Measurements from ENCODE around the gene TNNI3.
"Not testable (repeated sequence)": the region's sequence is repeated elsewhere in the genome, so short reads cannot be mapped to it uniquely, and the experiment has no call there.

TNNI3 gene

GRCh38 chr19:55158848-55159749 is 1.6 kb upstream of the TNNI3 start:
- Histone ChIP-seq H3K36me3 (ENCODE audit: control insufficient read depth, insufficient read depth, low read length) (no peaks in the 10 kb centered on the region), H3K27ac (ENCODE audit: low read depth, low read length, severe bottlenecking) (peak overlapping the region; percentile 33)
- WGBS, 2 experiments (ENCODE audit: insufficient coverage in 2 of 2) = 66 to 69% methylated on average over 13 to 18 of the region's 18 CpGs

GRCh38 chr19:55158423-55158822 is 891 bp upstream of the TNNI3 start:
- Histone ChIP-seq H3K4me1 (ENCODE audit: control insufficient read depth, insufficient read depth, low read length, poor library complexity, severe bottlenecking) (peaks cover 17% of the 10 kb centered on the region), H3K4me3 (ENCODE audit: extremely low read depth, insufficient read depth, low read length, poor library complexity, severe bottlenecking) (no peak overlapping the region), H3K36me3 (ENCODE audit: control insufficient read depth, insufficient read depth, low read length) (no peaks in the 10 kb centered on the region), H3K9me3 (ENCODE audit: control insufficient read depth, low read length) (no peaks in the 10 kb centered on the region), H3K27ac (ENCODE audit: low read depth, low read length, severe bottlenecking) (peak overlapping the region; percentile 33)
- 89 to 94% methylated on average over 4 of the region's 4 CpGs for WGBS, 2 experiments (ENCODE audit: insufficient coverage in 2 of 2)

More at GRCh38 chr19:55158848-55159749, 1.6 kb upstream of the TNNI3 start:
- Histone ChIP-seq H3K9me3 (ENCODE audit: control insufficient read depth, low read length) (no peaks in the 10 kb centered on the region), H3K4me1 (ENCODE audit: control insufficient read depth, insufficient read depth, low read length, poor library complexity, severe bottlenecking) (peaks cover 17% of the 10 kb centered on the region), H3K4me3 (ENCODE audit: extremely low read depth, insufficient read depth, low read length, poor library complexity, severe bottlenecking) (no peak overlapping the region)

GRCh38 chr19:55156202-55157063 is 1.1 kb downstream of the TNNI3 start:
- Histone ChIP-seq H3K36me3 (ENCODE audit: control insufficient read depth, insufficient read depth, low read length) (no peaks in the 10 kb centered on the region), H3K4me3 (ENCODE audit: extremely low read depth, insufficient read depth, low read length, poor library complexity, severe bottlenecking) (no peak overlapping the region), H3K4me1 (ENCODE audit: control insufficient read depth, insufficient read depth, low read length, poor library complexity, severe bottlenecking) (peaks cover 17% of the 10 kb centered on the region), H3K27ac (ENCODE audit: low read depth, low read length, severe bottlenecking) (no peak overlapping the region), H3K9me3 (ENCODE audit: control insufficient read depth, low read length) (peaks cover 8% of the 10 kb centered on the region)
- WGBS, 2 experiments (ENCODE audit: insufficient coverage in 2 of 2) = 45 to 60% methylated on average over 27 to 41 of the region's 52 CpGs

- 50 to 63% methylated on average over 5 of the region's 5 CpGs for WGBS, 2 experiments (ENCODE audit: insufficient coverage in 2 of 2)
- not testable (repeated sequence) for H3K36me3 ChIP-seq (ENCODE audit: control insufficient read depth, insufficient read depth, low read length); H3K4me3 ChIP-seq (ENCODE audit: extremely low read depth, insufficient read depth, low read length, poor library complexity, severe bottlenecking); H3K27ac ChIP-seq (ENCODE audit: low read depth, low read length, severe bottlenecking)
- Histone ChIP-seq H3K9me3 (ENCODE audit: control insufficient read depth, low read length) (peaks cover 10% of the 10 kb centered on the region), H3K4me1 (ENCODE audit: control insufficient read depth, insufficient read depth, low read length, poor library complexity, severe bottlenecking) (peaks cover 17% of the 10 kb centered on the region)
Measured at GRCh38 chr19:55155784-55156183, 1.7 kb downstream of the TNNI3 start.

- peaks cover 2% of the 10 kb centered on the region for H3K4me1 ChIP-seq (ENCODE audit: control insufficient read depth, insufficient read depth, low read length, poor library complexity, severe bottlenecking)
- H3K9me3 ChIP-seq (ENCODE audit: control insufficient read depth, low read length) = peaks cover 10% of the 10 kb centered on the region
- no peaks in the 10 kb centered on the region for H3K36me3 ChIP-seq (ENCODE audit: control insufficient read depth, insufficient read depth, low read length)
- WGBS, 2 experiments (ENCODE audit: insufficient coverage in 2 of 2) = 92 to 94% methylated on average over 10 to 12 of the region's 12 CpGs
- H3K27ac ChIP-seq (ENCODE audit: low read depth, low read length, severe bottlenecking) = no peak overlapping the region
- no peak overlapping the region for H3K4me3 ChIP-seq (ENCODE audit: extremely low read depth, insufficient read depth, low read length, poor library complexity, severe bottlenecking)
Measured at GRCh38 chr19:55153652-55154264, 3.8 kb downstream of the TNNI3 start.

- H3K4me3 ChIP-seq (ENCODE audit: extremely low read depth, insufficient read depth, low read length, poor library complexity, severe bottlenecking) = no peak overlapping the region
- no peaks in the 10 kb centered on the region for H3K4me1 ChIP-seq (ENCODE audit: control insufficient read depth, insufficient read depth, low read length, poor library complexity, severe bottlenecking)
- peaks cover 10% of the 10 kb centered on the region for H3K9me3 ChIP-seq (ENCODE audit: control insufficient read depth, low read length)
- H3K27ac ChIP-seq (ENCODE audit: low read depth, low read length, severe bottlenecking) = no peak overlapping the region
- no peaks in the 10 kb centered on the region for H3K36me3 ChIP-seq (ENCODE audit: control insufficient read depth, insufficient read depth, low read length)
Measured at GRCh38 chr19:55152017-55152416, 5.5 kb downstream of the TNNI3 start.

- H3K27ac ChIP-seq (ENCODE audit: low read depth, low read length, severe bottlenecking) = no peak within 1 kb of the TSS
- peaks cover 10% of the 10 kb centered on the region for H3K9me3 ChIP-seq (ENCODE audit: control insufficient read depth, low read length)
- no peaks in the 10 kb centered on the region for H3K4me1 ChIP-seq (ENCODE audit: control insufficient read depth, insufficient read depth, low read length, poor library complexity, severe bottlenecking)
- H3K36me3 ChIP-seq (ENCODE audit: control insufficient read depth, insufficient read depth, low read length) = no peaks in the 10 kb centered on the region
- 18 to 20% methylated on average over 13 of the region's 18 CpGs for WGBS, 2 experiments (ENCODE audit: insufficient coverage in 2 of 2)
- no peak within 1 kb of the TSS for H3K4me3 ChIP-seq (ENCODE audit: extremely low read depth, insufficient read depth, low read length, poor library complexity, severe bottlenecking)
Measured at GRCh38 chr19:55149078-55150003, 8.2 kb downstream of the TNNI3 start, which contains the start of gene TNNT1. TSS of gene TNNT1 (minus strand) at chr19:55149206. CDS start at chr19:55147157, 2,049 bp downstream.

- H3K4me3 ChIP-seq (ENCODE audit: extremely low read depth, insufficient read depth, low read length, poor library complexity, severe bottlenecking) = no peak overlapping the region
- 12 to 31% methylated on average over 5 to 6 of the region's 9 CpGs for WGBS, 2 experiments (ENCODE audit: insufficient coverage in 2 of 2)
- no peak overlapping the region for H3K27ac ChIP-seq (ENCODE audit: low read depth, low read length, severe bottlenecking)
- H3K36me3 ChIP-seq (ENCODE audit: control insufficient read depth, insufficient read depth, low read length) = no peaks in the 10 kb centered on the region
- H3K4me1 ChIP-seq (ENCODE audit: control insufficient read depth, insufficient read depth, low read length, poor library complexity, severe bottlenecking) = no peaks in the 10 kb centered on the region
- peaks cover 10% of the 10 kb centered on the region for H3K9me3 ChIP-seq (ENCODE audit: control insufficient read depth, low read length)
Measured at GRCh38 chr19:55147545-55148251, 9.8 kb downstream of the TNNI3 start.

- WGBS, 2 experiments (ENCODE audit: insufficient coverage in 2 of 2) = 0% methylated on average over 3 to 5 of the region's 27 CpGs
- no peak overlapping the region for H3K27ac ChIP-seq (ENCODE audit: low read depth, low read length, severe bottlenecking)
Measured at GRCh38 chr19:55146705-55147273, 10.7 kb downstream of the TNNI3 start.

More at GRCh38 chr19:55146705-55147273, 10.7 kb downstream of the TNNI3 start:
- H3K4me3 ChIP-seq (ENCODE audit: extremely low read depth, insufficient read depth, low read length, poor library complexity, severe bottlenecking) = peak overlapping the region; percentile 35
- peaks cover 6% of the 10 kb centered on the region for H3K9me3 ChIP-seq (ENCODE audit: control insufficient read depth, low read length)
- no peaks in the 10 kb centered on the region for H3K36me3 ChIP-seq (ENCODE audit: control insufficient read depth, insufficient read depth, low read length)
- H3K4me1 ChIP-seq (ENCODE audit: control insufficient read depth, insufficient read depth, low read length, poor library complexity, severe bottlenecking) = no peaks in the 10 kb centered on the region
